K562 (cell line): Measurements from ENCODE around the gene STAT4. TPM values are rescaled to one million over a fixed set of nuclear protein-coding genes. Genes with fewer than 3 reads are reported as not detected.

Experiments used
- ATAC-seq: fragments of 200-7000 bp; cut with Tn5 transposase; 3 replicates; pipeline ENCODE4 v1.9.1; 2020; ENCODE audit warnings: moderate library complexity
- BruUV-seq: library from RNA; stranded (reverse); fragments of 400-500 nt; replicated peaks from 2 replicates; lab custom pipeline; 2021; lab: Mats Ljungman, UMichigan
- CTCF ChIA-PET: fragments of 300-600 bp; formaldehyde crosslinking; extraction: SDS; loops from one replicate; lab custom pipeline; 2021; ENCODE audit warnings: low intra/inter-chr PET ratio; lab: Yijun Ruan, JAX
- POLR2A ChIA-PET: fragments of 300-600, 350-650 bp; sonication (Branson Sonifier 250); formaldehyde crosslinking; extraction: SDS; loops from one replicate; lab custom pipeline; 2021; ENCODE audit warnings: antibody characterized with exemption, inconsistent platforms; lab: Yijun Ruan, JAX
- DNase-seq, 4 experiments: peaks; one replicate each; pipeline versions ENCODE4 v3.0.0 to v3.0.0-alpha.2; 2011 to 2018; ENCODE audit warnings: low spot score in 3 of 4, mixed read lengths in 3 of 4; ENCODE audit errors: extremely low read depth in 1 of 4
- FAIRE-seq: peaks from 2 replicates; lab custom pipeline; 2011; peaks lifted over from hg19 to GRCh38; lab: Jason Lieb, UNC
- H2AFZ ChIP-seq: 2 replicates; pipeline ENCODE4 v1.6.0; 2011; ENCODE audit warnings: low read depth, low read length, control low read depth, inconsistent platforms
- H3K27ac ChIP-seq: fragments of 200-600 bp; 3 replicates; pipeline ENCODE4 v1.8.0; 2011; ENCODE audit warnings: low read depth, mild to moderate bottlenecking, control low read depth, inconsistent platforms, low read length, moderate library complexity, mixed read lengths; ENCODE audit errors: extremely low read depth
- H3K27me3 ChIP-seq, 2 experiments: fragments of 300-600 bp in 1 of 2; 2 replicates in 1 of 2; 3 replicates in 1 of 2; pipeline versions ENCODE4 v1.6.0 to v1.8.0; 2011; ENCODE audit warnings: inconsistent platforms in 2 of 2, low read length in 2 of 2, mild to moderate bottlenecking in 1 of 2, mixed read lengths in 1 of 2, moderate library complexity in 1 of 2; ENCODE audit not compliant: control insufficient read depth in 2 of 2, insufficient read depth in 2 of 2
- H3K36me3 ChIP-seq: fragments of 300-600 bp; 3 replicates; pipeline ENCODE4 v1.8.0; 2011; ENCODE audit warnings: mild to moderate bottlenecking, low read length, inconsistent platforms; ENCODE audit not compliant: control insufficient read depth, insufficient read depth
- H3K4me1 ChIP-seq, 2 experiments: fragments of 200-600 bp in 1 of 2; replicated peaks in 1 of 2; 2 replicates in 1 of 2; 3 replicates in 1 of 2; pipeline versions ENCODE4 v1.5.1 to v1.8.0; 2011; ENCODE audit warnings: inconsistent platforms in 2 of 2, low read length in 2 of 2, mild to moderate bottlenecking in 1 of 2, mixed read lengths in 1 of 2, moderate library complexity in 1 of 2; ENCODE audit not compliant: control insufficient read depth in 2 of 2, insufficient read depth in 2 of 2
- H3K4me2 ChIP-seq: 2 replicates; pipeline ENCODE4 v1.6.1; 2011; ENCODE audit warnings: low read length, control low read depth, inconsistent platforms, mixed read lengths; ENCODE audit not compliant: insufficient read depth
- H3K4me3 ChIP-seq: fragments of 200-600 bp; sonication (generic), shearing (Covaris generic); 2 replicates; pipeline ENCODE4 v1.5.1; 2016; ENCODE audit warnings: control low read depth, inconsistent platforms
- H3K79me2 ChIP-seq: fragments of 200-600 bp; 3 replicates; pipeline ENCODE4 v1.8.0; 2011; ENCODE audit warnings: low read length, inconsistent platforms; ENCODE audit not compliant: control insufficient read depth, insufficient read depth
- H3K9ac ChIP-seq, 2 experiments: 2 replicates each; pipeline versions ENCODE4 v1.6.0 to v1.6.1; 2011; ENCODE audit warnings: low read depth in 2 of 2, low read length in 2 of 2, control low read depth in 1 of 2, inconsistent platforms in 1 of 2, mild to moderate bottlenecking in 1 of 2, mixed read lengths in 1 of 2; ENCODE audit not compliant: insufficient read depth in 1 of 2
- H3K9me1 ChIP-seq: one replicate; pipeline ENCODE4 v1.6.0; 2011; ENCODE audit warnings: inconsistent platforms, mild to moderate bottlenecking, low read length, moderate library complexity; ENCODE audit not compliant: control insufficient read depth, insufficient read depth
- H3K9me3 ChIP-seq: replicated peaks from 2 replicates; pipeline ENCODE4 v1.5.1; 2011; ENCODE audit warnings: low read depth, low read length, inconsistent platforms; ENCODE audit not compliant: control insufficient read depth, insufficient read depth
- H4K20me1 ChIP-seq: replicated peaks from 2 replicates; pipeline ENCODE4 v1.6.1; 2011; ENCODE audit warnings: low read length, inconsistent platforms, mixed read lengths; ENCODE audit not compliant: control insufficient read depth, insufficient read depth
- ARHGAP35 ChIP-seq: fragments of 450-650 bp; IDR thresholded peaks from 2 replicates; pipeline ENCODE4 v1.6.1; 2018; ENCODE audit not compliant: partially characterized antibody
- CREB3 ChIP-seq: fragments of 450-650 bp; conservative IDR thresholded peaks from 2 replicates; pipeline ENCODE4 v1.6.1; 2016; ENCODE audit warnings: missing genetic modification characterization, low read depth, mild to moderate bottlenecking, missing compliant biosample characterization, moderate library complexity
- E2F1 ChIP-seq: sonication (generic); formaldehyde crosslinking; IDR thresholded peaks from 2 replicates; pipeline ENCODE4 v1.8.1; 2023; ENCODE audit warnings: mild to moderate bottlenecking, missing genetic modification reagents, moderate library complexity
- KDM4B ChIP-seq, 2 experiments: fragments of 450-650 bp in 1 of 2; sonication (generic) in 1 of 2; IDR thresholded peaks; 2 replicates each; pipeline ENCODE4 v1.6.1; 2016 to 2017; ENCODE audit warnings: borderline replicate concordance in 2 of 2, antibody characterized with exemption in 1 of 2, low read depth in 1 of 2, mild to moderate bottlenecking in 1 of 2
- TCF3 ChIP-seq: sonication (generic); formaldehyde crosslinking; IDR thresholded peaks from 2 replicates; pipeline ENCODE4 v1.4.0; 2020; ENCODE audit warnings: mild to moderate bottlenecking, missing genetic modification reagents
- ZNF175 ChIP-seq: fragments of 200-800 bp; sonication (Bioruptor generic); IDR thresholded peaks from 2 replicates; pipeline ENCODE4 v1.6.1; 2016; ENCODE audit warnings: low read depth, mild to moderate bottlenecking, missing genetic modification characterization, missing compliant biosample characterization
- ZNF347 ChIP-seq: fragments of 450-650 bp; formaldehyde crosslinking; IDR thresholded peaks from 2 replicates; pipeline ENCODE4 v1.4.0; 2020; ENCODE audit warnings: low read depth, mild to moderate bottlenecking, moderate library complexity
- ZNF584 ChIP-seq: fragments of 200-800 bp; sonication (Bioruptor generic); IDR thresholded peaks from 2 replicates; pipeline ENCODE4 v1.6.1; 2016; ENCODE audit warnings: low read depth, mild to moderate bottlenecking, missing genetic modification characterization, missing compliant biosample characterization
- ZNF717 ChIP-seq: fragments of 250-450 bp; sonication (Bioruptor Pico); IDR thresholded peaks from 2 replicates; pipeline ENCODE4 v1.5.0; 2021
- in situ Hi-C: fragments of 300-500 bp; cut with MboI; formaldehyde crosslinking; loops from 4 replicates; pipeline ENCODE4 v1.15.0; 2018; ENCODE audit warnings: inconsistent platforms, mixed read lengths
- intact Hi-C: fragments of 100-400 bp; cut with micrococcal nuclease; formaldehyde crosslinking; loops from 2 replicates; pipeline ENCODE4 v1.14.2; 2022
- polyA plus RNA-seq, 8 experiments: library from polyadenylated mRNA; depleted of rRNA in 4 of 8; stranded (reverse) in 5 of 8; unstranded in 3 of 8; fragments of >200 nt; fragmentation: Nextera tagmentation in 2 of 8; fragmentation: Illumina TruSeq in 1 of 8; extraction: Ambion mirVana in 2 of 8; extraction: Trizol in 1 of 8; gene quantifications; 2 replicates each; pipeline versions ENCODE4 v1.2.1 to v1.2.3, GENCODE V29; 2011 to 2014; ENCODE audit warnings: inconsistent platforms in 1 of 8, missing spikeins in 1 of 8
- total RNA-seq, 7 experiments: library from RNA; depleted of rRNA in 6 of 7; stranded (reverse); fragments of >200 nt in 6 of 7; fragmentation: Illumina TruSeq in 2 of 7; extraction: Trizol in 2 of 7; gene quantifications; 2 replicates each; pipeline versions ENCODE4 v1.2.1 to v1.2.3, GENCODE V29; 2011 to 2021; ENCODE audit warnings: low replicate concordance in 1 of 7

Gene STAT4
- total and polyA plus RNA-seq, 9 of the 15 experiments (the other 6 are each of a cell fraction or from before 2014, with no cell fraction given): 0.01 to 0.06 (median 0.03) TPM; not detected in 6

DNA sequence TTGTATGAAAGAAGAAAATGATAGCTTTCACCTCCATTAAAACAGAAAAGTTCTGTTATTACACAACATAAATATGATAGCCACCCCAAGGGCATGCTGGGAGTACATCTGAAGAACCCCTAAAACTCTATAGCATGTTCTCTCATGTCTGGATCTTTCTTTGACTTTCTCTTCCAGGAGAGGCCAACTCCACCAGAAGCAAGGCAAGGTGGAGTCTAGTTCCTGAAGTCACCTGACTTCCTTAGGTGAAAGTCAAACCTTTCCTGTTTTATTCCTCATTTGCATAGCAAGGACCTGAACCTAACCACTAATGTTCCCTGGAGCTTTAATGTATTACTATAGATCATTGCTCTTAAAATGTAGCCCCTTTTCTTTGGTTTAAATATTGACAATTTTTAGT lies 142.5 kb downstream of the STAT4 start:
- H3K4me1 ChIP-seq: no peaks in the 10 kb centered on the region; a peak in 2 of 5 replicates
- CTCF ChIA-PET: no interaction called here
- H3K27me3 ChIP-seq: no peaks in the 10 kb centered on the region
- no peak for ATAC-seq
- no peak overlapping the region for H3K9ac ChIP-seq
- H3K27ac ChIP-seq: no peak overlapping the region
- H3K79me2 ChIP-seq: peaks cover 17% of the 10 kb centered on the region
- peaks cover 88% of the 10 kb centered on the region for H3K36me3 ChIP-seq
- no TSS peak for BruUV-seq
- TF ChIP-seq KDM4B (IDR thresholded peaks at IDR 0.05; ENCODE audit: borderline replicate concordance in 2 of 2, low read depth in 1 of 2) (no peak), ZNF175 (no peak), ZNF717 (CRISPR knock-in tag) (no peak), ZNF584 (CRISPR knock-in tag) (no peak), E2F1 (no peak), ZNF347 (CRISPR knock-in tag) (no peak), CREB3 (tag) (no peak), TCF3 (CRISPR knock-in tag) (no peak), ARHGAP35 (no peak)
- no peak overlapping the region for H3K4me3 ChIP-seq
- H3K9me1 ChIP-seq: no peaks in the 10 kb centered on the region
- FAIRE-seq: no peak
- no peak overlapping the region for H3K4me2 ChIP-seq
- no peak for DNase-seq
- no peaks in the 10 kb centered on the region for H4K20me1 ChIP-seq
- POLR2A ChIA-PET: no interaction called here
- in situ Hi-C loops: no loop called here
- H2AFZ ChIP-seq: no peak overlapping the region
- no peaks in the 10 kb centered on the region for H3K9me3 ChIP-seq
- intact Hi-C loops: no loop called here
